DOHH2 (cell line): ENCODE results near the gene UNC119B.

Source experiments
- H3F3A ChIP-seq: fragments of 200-600 bp; sonication (generic), shearing (Covaris generic); 2 replicates; pipeline ENCODE4 v1.6.0; 2016; ENCODE audit warnings: antibody characterized with exemption, mild to moderate bottlenecking; ENCODE audit not compliant: control insufficient read depth, insufficient read depth
- H3K27ac ChIP-seq: fragments of 200-600 bp; sonication (generic); 2 replicates; pipeline ENCODE4 v1.5.1; 2014; ENCODE audit warnings: low read depth, mild to moderate bottlenecking, low read length, moderate library complexity
- H3K27me3 ChIP-seq: fragments of 200-600 bp; sonication (generic); 2 replicates; pipeline ENCODE4 v1.6.1; 2014; ENCODE audit warnings: mild to moderate bottlenecking, low read length, mixed read lengths; ENCODE audit not compliant: control insufficient read depth
- H3K36me3 ChIP-seq: fragments of 200-600 bp; sonication (generic); 2 replicates; pipeline ENCODE4 v1.6.1; 2014; ENCODE audit warnings: mild to moderate bottlenecking, low read length, moderate library complexity, mixed read lengths; ENCODE audit not compliant: control insufficient read depth
- H3K4me1 ChIP-seq: fragments of 200-600 bp; sonication (generic); 2 replicates; pipeline ENCODE4 v1.6.1; 2014; ENCODE audit warnings: mild to moderate bottlenecking, low read length, mixed read lengths; ENCODE audit not compliant: control insufficient read depth
- H3K4me2 ChIP-seq: fragments of 200-600 bp; sonication (generic); 2 replicates; pipeline ENCODE4 v1.6.0; 2014; ENCODE audit warnings: mild to moderate bottlenecking, low read length, moderate library complexity
- H3K4me3 ChIP-seq: fragments of 200-600 bp; sonication (generic); 2 replicates; pipeline ENCODE4 v1.5.1; 2014; ENCODE audit warnings: mild to moderate bottlenecking, low read length, mixed read lengths
- H3K79me2 ChIP-seq: fragments of 200-600 bp; sonication (generic); 2 replicates; pipeline ENCODE4 v1.6.1; 2014; ENCODE audit warnings: mild to moderate bottlenecking, low read length, mixed read lengths; ENCODE audit not compliant: control insufficient read depth
- H3K9me2 ChIP-seq: fragments of 200-600 bp; sonication (generic); replicated peaks from 2 replicates; pipeline ENCODE4 v1.6.1; 2014; ENCODE audit warnings: mild to moderate bottlenecking, low read length, mixed read lengths; ENCODE audit not compliant: control insufficient read depth
- H3K9me3 ChIP-seq: fragments of 200-600 bp; sonication (generic); 2 replicates; pipeline ENCODE4 v1.6.1; 2014; ENCODE audit warnings: antibody characterized with exemption, low read length, mixed read lengths; ENCODE audit not compliant: control insufficient read depth, insufficient read depth
- H4K20me1 ChIP-seq: fragments of 200-600 bp; sonication (generic); 2 replicates; pipeline ENCODE4 v1.6.0; 2014; ENCODE audit warnings: low read depth, mild to moderate bottlenecking, antibody characterized with exemption, low read length, moderate library complexity; ENCODE audit not compliant: control insufficient read depth, insufficient read depth
- CTCF ChIP-seq: fragments of 200-600 bp; sonication (generic); IDR thresholded peaks from one replicate; pipeline ENCODE4 v1.5.1; 2014; ENCODE audit warnings: antibody characterized with exemption, mild to moderate bottlenecking, low read depth, low read length; ENCODE audit not compliant: poor library complexity, severe bottlenecking
- EZH2phosphoT487 ChIP-seq: fragments of 200-600 bp; sonication (generic); IDR thresholded peaks from 2 replicates; pipeline ENCODE4 v1.6.1; 2017; ENCODE audit warnings: borderline replicate concordance, mild to moderate bottlenecking, antibody characterized with exemption, low read length, moderate library complexity, mixed read lengths

Gene UNC119B

GRCh38 chr12:120740871-120741270 is 30.6 kb downstream of the UNC119B start:
- Histone ChIP-seq H3K4me3 (no peak overlapping the region), H3K9me2 (no peaks in the 10 kb centered on the region), H3K36me3 (no peaks in the 10 kb centered on the region), H3K27me3 (no peaks in the 10 kb centered on the region), H4K20me1 (no peaks in the 10 kb centered on the region), H3K4me1 (no peaks in the 10 kb centered on the region), H3F3A (no peaks in the 10 kb centered on the region), H3K79me2 (no peaks in the 10 kb centered on the region), H3K9me3 (no peaks in the 10 kb centered on the region), H3K27ac (no peak overlapping the region), H3K4me2 (no peak overlapping the region)
- TF ChIP-seq EZH2phosphoT487 (no peak), CTCF (no peak)

- Histone ChIP-seq H3K4me2 (no peak overlapping the region), H3K27me3 (no peaks in the 10 kb centered on the region), H3K9me3 (no peaks in the 10 kb centered on the region), H3K4me1 (no peaks in the 10 kb centered on the region), H3K4me3 (no peak overlapping the region), H3K9me2 (no peaks in the 10 kb centered on the region), H3K79me2 (no peaks in the 10 kb centered on the region), H3F3A (no peaks in the 10 kb centered on the region), H4K20me1 (no peaks in the 10 kb centered on the region), H3K36me3 (no peaks in the 10 kb centered on the region), H3K27ac (no peak overlapping the region)
- TF ChIP-seq CTCF (no peak), EZH2phosphoT487 (no peak)
These were observed 31.5 kb downstream of the UNC119B start for GRCh38 chr12:120741476-120742421.

GRCh38 chr12:120744922-120745493 is 34.8 kb downstream of the UNC119B start:
- Histone ChIP-seq H3K27ac (no peak overlapping the region), H3K79me2 (no peaks in the 10 kb centered on the region)

More at GRCh38 chr12:120744922-120745493, 34.8 kb downstream of the UNC119B start:
- Histone ChIP-seq H3K27me3 (no peaks in the 10 kb centered on the region), H3K4me3 (no peak overlapping the region), H4K20me1 (no peaks in the 10 kb centered on the region), H3K4me1 (no peaks in the 10 kb centered on the region), H3K36me3 (no peaks in the 10 kb centered on the region), H3F3A (no peaks in the 10 kb centered on the region), H3K4me2 (no peak overlapping the region), H3K9me3 (no peaks in the 10 kb centered on the region), H3K9me2 (no peaks in the 10 kb centered on the region)
- TF ChIP-seq EZH2phosphoT487 (no peak), CTCF (no peak)
